ENCODE results near the gene KRT6A. TPM values are rescaled to one million over a fixed set of nuclear protein-coding genes. Genes with fewer than 3 reads are reported as not detected.

Gene KRT6A
- total RNA-seq, 2 donors from 2014 or later = not detected

DNA sequence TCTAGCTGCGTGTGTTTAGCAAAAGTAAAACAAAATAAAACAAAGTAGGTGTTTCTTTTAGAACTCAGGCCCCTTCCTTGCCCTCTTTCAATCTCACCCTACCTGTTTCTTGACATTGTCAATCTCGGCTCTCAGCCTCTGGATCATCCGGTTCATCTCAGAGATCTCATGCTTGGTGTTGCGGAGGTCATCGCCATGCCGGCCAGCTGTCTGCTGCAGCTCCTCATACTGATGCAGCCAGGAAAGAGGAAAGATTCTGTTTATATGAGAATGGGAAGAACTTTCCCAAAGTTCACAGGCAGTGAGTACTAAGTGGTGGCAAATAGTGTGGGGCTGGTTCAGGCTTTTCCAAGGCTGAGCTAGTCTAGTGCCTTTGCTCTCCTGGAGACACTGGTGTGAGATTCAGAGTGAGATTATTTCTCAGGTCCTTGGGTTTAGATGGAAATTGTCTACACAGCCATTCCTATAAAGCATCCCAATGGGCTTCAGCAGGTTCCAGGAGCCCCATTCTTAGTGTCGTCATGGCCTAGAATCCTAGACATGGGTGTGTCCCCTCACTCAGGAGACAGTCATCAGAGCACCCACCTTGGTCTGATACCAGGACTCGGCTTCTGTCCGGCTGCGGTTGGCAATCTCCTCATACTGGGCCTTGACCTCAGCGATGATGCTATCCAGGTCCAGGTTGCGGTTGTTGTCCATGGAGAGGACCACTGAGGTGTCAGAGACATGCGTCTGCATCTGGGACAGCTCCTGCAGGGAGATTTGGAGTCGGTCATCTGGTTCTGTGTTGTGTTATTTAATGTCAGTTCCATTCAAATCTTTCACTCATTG, 24.2 kb upstream of the KRT6A start:
- H3K4me3 ChIP-seq = no peak overlapping the region
- no peaks in the 10 kb centered on the region for H3K9me3 ChIP-seq
- peak; percentile 5 for DNase-seq
- intact Hi-C loops (cut with DNase I) = no loop called here
- H3K27ac ChIP-seq = no peak overlapping the region
- no peak overlapping the region for H3K9ac ChIP-seq (ENCODE audit: low read depth in 2 of 2, low read length in 2 of 2)
- TF ChIP-seq, protein P1, sequence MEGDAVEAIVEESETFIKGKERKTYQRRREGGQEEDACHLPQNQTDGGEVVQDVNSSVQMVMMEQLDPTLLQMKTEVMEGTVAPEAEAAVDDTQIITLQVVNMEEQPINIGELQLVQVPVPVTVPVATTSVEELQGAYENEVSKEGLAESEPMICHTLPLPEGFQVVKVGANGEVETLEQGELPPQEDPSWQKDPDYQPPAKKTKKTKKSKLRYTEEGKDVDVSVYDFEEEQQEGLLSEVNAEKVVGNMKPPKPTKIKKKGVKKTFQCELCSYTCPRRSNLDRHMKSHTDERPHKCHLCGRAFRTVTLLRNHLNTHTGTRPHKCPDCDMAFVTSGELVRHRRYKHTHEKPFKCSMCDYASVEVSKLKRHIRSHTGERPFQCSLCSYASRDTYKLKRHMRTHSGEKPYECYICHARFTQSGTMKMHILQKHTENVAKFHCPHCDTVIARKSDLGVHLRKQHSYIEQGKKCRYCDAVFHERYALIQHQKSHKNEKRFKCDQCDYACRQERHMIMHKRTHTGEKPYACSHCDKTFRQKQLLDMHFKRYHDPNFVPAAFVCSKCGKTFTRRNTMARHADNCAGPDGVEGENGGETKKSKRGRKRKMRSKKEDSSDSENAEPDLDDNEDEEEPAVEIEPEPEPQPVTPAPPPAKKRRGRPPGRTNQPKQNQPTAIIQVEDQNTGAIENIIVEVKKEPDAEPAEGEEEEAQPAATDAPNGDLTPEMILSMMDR (IDR thresholded peaks at IDR 0.05) = no peak
- no peaks in the 10 kb centered on the region for H3K27me3 ChIP-seq
- no peaks in the 10 kb centered on the region for H3K4me1 ChIP-seq
- H3K36me3 ChIP-seq = no peaks in the 10 kb centered on the region

GRCh38 chr12:52515927-52516831, 23.1 kb upstream of the KRT6A start:
- no peaks in the 10 kb centered on the region for H3K9me3 ChIP-seq
- TF ChIP-seq, protein P1 (IDR thresholded peaks at IDR 0.05) = no peak
- no peak overlapping the region for H3K27ac ChIP-seq
- DNase-seq = peak; percentile 10
- intact Hi-C loops (cut with DNase I) = no loop called here
- H3K4me1 ChIP-seq = no peaks in the 10 kb centered on the region
- no peak overlapping the region for H3K4me3 ChIP-seq
- H3K27me3 ChIP-seq = no peaks in the 10 kb centered on the region
- H3K9ac ChIP-seq (ENCODE audit: low read depth in 2 of 2, low read length in 2 of 2) = no peak overlapping the region
- no peaks in the 10 kb centered on the region for H3K36me3 ChIP-seq

DNA sequence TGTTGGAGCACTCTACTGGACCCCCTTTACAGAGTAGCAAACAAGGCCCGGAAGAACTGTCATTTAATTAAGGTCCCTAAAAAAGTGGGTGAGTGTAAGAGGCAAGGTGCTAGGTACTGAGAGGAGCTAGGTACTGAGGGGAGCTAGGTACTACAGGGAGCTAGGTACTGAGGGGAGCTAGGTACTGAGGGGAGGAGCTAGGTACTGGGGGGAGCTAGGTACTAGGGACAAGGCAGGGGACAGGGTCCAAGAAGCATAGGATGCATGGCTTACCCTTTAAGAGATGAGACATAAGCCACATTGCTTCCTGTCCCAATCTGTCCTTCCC, 22.2 kb upstream of the KRT6A start:
- Histone ChIP-seq H3K27ac (no peak overlapping the region), H3K4me1 (no peaks in the 10 kb centered on the region), H3K9ac (ENCODE audit: low read depth in 2 of 2, low read length in 2 of 2) (no peak overlapping the region), H3K4me3 (no peak overlapping the region), H3K9me3 (no peaks in the 10 kb centered on the region), H3K27me3 (no peaks in the 10 kb centered on the region), H3K36me3 (no peaks in the 10 kb centered on the region)
- no peak for DNase-seq
- TF ChIP-seq, protein P1 (IDR thresholded peaks at IDR 0.05) = no peak
- intact Hi-C loops (cut with DNase I) = no loop called here

DNA sequence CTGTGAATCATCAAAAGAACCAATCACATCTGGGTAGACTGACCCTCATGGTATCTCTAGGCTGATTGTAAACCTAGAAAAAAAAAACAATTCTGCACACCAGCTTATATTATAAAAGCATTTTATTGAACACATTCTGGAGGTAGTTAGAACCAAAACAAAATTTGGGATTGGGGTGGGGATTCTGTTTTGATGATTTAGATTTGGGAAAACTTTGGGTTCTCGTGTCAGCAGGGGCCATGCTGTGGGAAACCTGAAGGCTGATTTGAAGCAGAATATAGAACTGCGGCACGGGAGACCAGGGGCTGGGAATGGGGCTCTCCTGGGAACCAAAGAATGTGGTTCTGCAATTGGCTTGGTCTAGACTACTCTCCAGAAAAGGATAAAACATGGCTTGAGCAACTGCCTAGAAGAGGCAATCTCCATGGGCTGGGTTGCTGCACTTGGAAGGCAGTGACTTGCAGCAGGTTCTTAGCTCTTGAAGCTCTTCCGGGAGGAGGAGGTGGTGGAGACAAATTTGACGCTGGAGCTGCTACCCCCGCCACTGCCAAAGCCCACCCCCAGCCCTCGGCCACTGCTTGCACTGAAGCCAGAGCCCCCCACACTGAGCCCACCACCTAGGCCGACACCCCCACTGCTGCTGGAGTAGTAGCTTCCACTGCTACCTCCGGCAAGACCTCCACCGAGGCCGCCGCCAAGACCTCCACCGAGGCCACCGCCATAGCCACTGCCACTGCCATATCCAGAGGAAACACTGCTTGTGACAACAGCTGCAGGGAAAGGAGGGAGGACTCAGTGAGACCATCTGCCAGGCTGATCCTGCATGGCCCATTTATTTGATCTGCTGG, 21.6 kb upstream of the KRT6A start:
- TF ChIP-seq, protein P1 (IDR thresholded peaks at IDR 0.05) = no peak
- peak; percentile 14 for DNase-seq
- Histone ChIP-seq H3K27me3 (no peaks in the 10 kb centered on the region), H3K9ac (ENCODE audit: low read depth in 2 of 2, low read length in 2 of 2) (no peak overlapping the region), H3K4me1 (no peaks in the 10 kb centered on the region), H3K36me3 (no peaks in the 10 kb centered on the region), H3K9me3 (no peaks in the 10 kb centered on the region), H3K27ac (no peak overlapping the region), H3K4me3 (no peak overlapping the region)
- intact Hi-C loops (cut with DNase I) = no loop called here

DNA sequence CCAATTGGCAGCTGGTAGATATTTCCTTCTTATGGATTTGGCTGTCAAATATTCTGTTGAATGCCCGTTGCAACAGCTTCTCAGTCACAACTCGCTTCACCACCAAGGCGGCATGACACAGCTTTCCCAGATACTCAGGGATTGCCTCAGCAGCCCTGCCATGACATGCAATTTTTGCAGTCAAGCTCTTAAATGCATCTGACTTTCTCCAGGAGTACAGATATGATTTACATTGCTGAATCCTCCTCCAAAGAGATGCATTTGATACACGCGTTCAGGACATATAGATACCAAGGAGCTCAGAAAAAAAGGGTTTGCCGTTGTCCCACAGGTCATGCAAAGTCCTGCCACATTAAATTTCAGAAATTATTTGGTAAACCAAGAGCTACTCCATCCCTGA, 20.7 kb upstream of the KRT6A start:
- no peaks in the 10 kb centered on the region for H3K27me3 ChIP-seq
- no peak overlapping the region for H3K9ac ChIP-seq (ENCODE audit: low read depth in 2 of 2, low read length in 2 of 2)
- no peaks in the 10 kb centered on the region for H3K36me3 ChIP-seq
- TF ChIP-seq, protein P1 (IDR thresholded peaks at IDR 0.05) = no peak
- no peak for DNase-seq
- intact Hi-C loops (cut with DNase I) = no loop called here
- no peaks in the 10 kb centered on the region for H3K4me1 ChIP-seq
- H3K27ac ChIP-seq = no peak overlapping the region
- no peak overlapping the region for H3K4me3 ChIP-seq
- no peaks in the 10 kb centered on the region for H3K9me3 ChIP-seq

Data from colonic mucosa (tissue), 4 donors.